Measurements from ENCODE around the gene GULP1. TPM values are rescaled to one million over a fixed set of nuclear protein-coding genes. Genes with fewer than 3 reads are reported as not detected.
"Not testable (repeated sequence)": the region's sequence is repeated elsewhere in the genome, so short reads cannot be mapped to it uniquely, and the experiment has no call there.

GULP1 gene
- total and polyA plus RNA-seq, 7 experiments from 2014 or later = not detected

DNA sequence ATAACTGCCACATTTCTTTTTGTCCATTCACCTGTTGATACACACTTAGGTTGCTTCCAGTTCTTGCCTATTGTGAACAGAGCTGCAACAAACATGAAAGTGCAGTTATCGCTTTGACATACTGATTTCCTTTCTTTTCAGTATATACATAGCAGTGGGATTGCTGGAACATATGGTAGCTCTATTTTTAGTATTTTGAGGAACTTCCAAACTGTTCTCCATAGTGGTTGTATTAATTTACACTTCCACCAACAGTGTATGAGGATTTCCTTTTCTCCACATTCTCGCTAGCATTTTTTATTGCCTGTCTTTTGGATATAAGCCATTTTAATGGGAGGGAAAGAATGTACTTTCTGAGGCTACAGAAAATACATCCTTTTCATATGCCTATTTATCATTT, 167.4 kb downstream of the GULP1 start:
- Mint-ChIP-seq H3K36me3 (no peaks in the 10 kb centered on the region), H3K9me3 (peaks cover 0 to 10% (median 0%) of the 10 kb centered on the region in 11 donors), H3K27ac (no peak overlapping the region), H3K27me3 (peaks cover 0 to 4% (median 0%) of the 10 kb centered on the region in 5 donors), H3K4me1 (no peaks in the 10 kb centered on the region), H3K4me3 (no peak overlapping the region)
- DNase-seq = no peak
- POLR2A ChIA-PET = no interaction called here
- CTCF ChIA-PET = no interaction called here
- no peaks in the 10 kb centered on the region for H3K36me3 ChIP-seq (ENCODE audit: control insufficient read depth in 2 of 3, insufficient read depth in 3 of 3, low read length in 3 of 3)
- H3K9me3 ChIP-seq (ENCODE audit: control insufficient read depth in 2 of 3, low read length in 3 of 3) = no peaks in the 10 kb centered on the region
- intact Hi-C loops (cut with micrococcal nuclease) = no loop called here
- no peaks in the 10 kb centered on the region for H3K4me1 ChIP-seq (ENCODE audit: control insufficient read depth in 2 of 2, insufficient read depth in 2 of 2, low read length in 2 of 2)
- no peak for ATAC-seq
- H3K27ac ChIP-seq (ENCODE audit: low read depth, low read length) = no peak overlapping the region
- no peak overlapping the region for H3K4me3 ChIP-seq (ENCODE audit: low read length)
- H3K27me3 ChIP-seq (ENCODE audit: control insufficient read depth in 2 of 2, insufficient read depth in 2 of 2, low read length in 2 of 2) = no peaks in the 10 kb centered on the region

- H3K9me3 ChIP-seq (ENCODE audit: control insufficient read depth in 2 of 3, low read length in 3 of 3); H3K36me3 Mint-ChIP-seq; H3K27me3 Mint-ChIP-seq; H3K4me3 ChIP-seq (ENCODE audit: low read length); ATAC-seq; H3K27me3 ChIP-seq (ENCODE audit: control insufficient read depth in 2 of 2, insufficient read depth in 2 of 2, low read length in 2 of 2); DNase-seq; CTCF ChIA-PET; H3K27ac Mint-ChIP-seq; intact Hi-C loops (cut with micrococcal nuclease); H3K4me3 Mint-ChIP-seq; H3K36me3 ChIP-seq (ENCODE audit: control insufficient read depth in 2 of 3, insufficient read depth in 3 of 3, low read length in 3 of 3); POLR2A ChIA-PET; H3K4me1 ChIP-seq (ENCODE audit: control insufficient read depth in 2 of 2, insufficient read depth in 2 of 2, low read length in 2 of 2); H3K4me1 Mint-ChIP-seq; H3K27ac ChIP-seq (ENCODE audit: low read depth, low read length): not testable (repeated sequence)
- peaks cover 0 to 12% (median under 1%) of the 10 kb centered on the region in 11 donors for H3K9me3 Mint-ChIP-seq
Observed at GRCh38 chr2:188466078-188466477, 174.4 kb downstream of the GULP1 start.

DNA sequence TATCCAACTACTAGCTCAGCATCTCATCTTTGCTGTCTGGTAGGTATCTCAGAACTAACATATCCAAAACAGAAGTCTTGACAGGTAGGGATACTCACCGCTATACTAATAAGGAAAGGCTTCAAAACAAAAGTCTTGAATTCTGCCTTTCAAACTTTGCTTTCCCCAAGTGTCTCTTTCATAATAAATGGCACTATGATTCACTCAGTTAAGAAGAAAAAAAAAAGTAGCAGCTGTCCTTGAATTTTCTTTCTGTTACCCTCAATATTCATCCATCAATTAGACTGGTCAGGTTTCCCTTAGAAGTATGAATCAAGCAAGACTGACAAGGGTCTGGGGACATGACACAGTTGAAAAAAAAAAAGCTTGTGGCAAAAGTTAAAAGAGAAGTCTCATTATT, 175.1 kb downstream of the GULP1 start:
- ChIA-PET POLR2A (no interaction called here), CTCF (no interaction called here)
- Mint-ChIP-seq H3K9me3 (peaks cover 0 to 9% (median 2%) of the 10 kb centered on the region in 11 donors), H3K4me3 (no peak overlapping the region), H3K36me3 (no peaks in the 10 kb centered on the region), H3K4me1 (no peaks in the 10 kb centered on the region), H3K27ac (no peak overlapping the region), H3K27me3 (peaks cover 0 to 5% (median 0%) of the 10 kb centered on the region in 5 donors)
- Histone ChIP-seq H3K4me1 (ENCODE audit: control insufficient read depth in 2 of 2, insufficient read depth in 2 of 2, low read length in 2 of 2) (no peaks in the 10 kb centered on the region), H3K9me3 (ENCODE audit: control insufficient read depth in 2 of 3, low read length in 3 of 3) (no peaks in the 10 kb centered on the region), H3K27ac (ENCODE audit: low read depth, low read length) (no peak overlapping the region), H3K36me3 (ENCODE audit: control insufficient read depth in 2 of 3, insufficient read depth in 3 of 3, low read length in 3 of 3) (no peaks in the 10 kb centered on the region), H3K4me3 (ENCODE audit: low read length) (no peak overlapping the region), H3K27me3 (ENCODE audit: control insufficient read depth in 2 of 2, insufficient read depth in 2 of 2, low read length in 2 of 2) (no peaks in the 10 kb centered on the region)
- ATAC-seq (no peak), DNase-seq (no peak)
- intact Hi-C loops (cut with micrococcal nuclease) = no loop called here

DNA sequence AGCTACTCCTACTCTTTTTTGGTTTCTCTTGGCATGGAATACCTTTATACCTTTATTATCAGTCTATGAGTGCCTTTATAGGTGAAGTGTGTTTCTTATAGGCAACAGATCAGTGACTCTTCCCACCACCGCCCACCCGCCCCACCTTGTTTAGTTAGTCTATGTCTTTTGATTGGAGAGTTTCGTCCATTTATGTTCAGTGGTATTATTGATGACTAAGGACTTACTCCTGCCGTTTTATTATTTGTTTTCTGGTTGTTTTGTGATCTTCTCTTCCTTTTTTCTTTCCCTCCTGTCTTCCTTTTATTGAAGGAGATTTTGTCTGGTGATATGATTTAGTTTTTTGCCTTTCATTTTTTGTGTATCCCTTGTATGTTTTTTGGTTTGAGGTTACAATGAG, 179.5 kb downstream of the GULP1 start:
- no peak for ATAC-seq
- POLR2A ChIA-PET = no interaction called here
- H3K9me3 ChIP-seq (ENCODE audit: control insufficient read depth in 2 of 3, low read length in 3 of 3) = no peaks in the 10 kb centered on the region

DNA sequence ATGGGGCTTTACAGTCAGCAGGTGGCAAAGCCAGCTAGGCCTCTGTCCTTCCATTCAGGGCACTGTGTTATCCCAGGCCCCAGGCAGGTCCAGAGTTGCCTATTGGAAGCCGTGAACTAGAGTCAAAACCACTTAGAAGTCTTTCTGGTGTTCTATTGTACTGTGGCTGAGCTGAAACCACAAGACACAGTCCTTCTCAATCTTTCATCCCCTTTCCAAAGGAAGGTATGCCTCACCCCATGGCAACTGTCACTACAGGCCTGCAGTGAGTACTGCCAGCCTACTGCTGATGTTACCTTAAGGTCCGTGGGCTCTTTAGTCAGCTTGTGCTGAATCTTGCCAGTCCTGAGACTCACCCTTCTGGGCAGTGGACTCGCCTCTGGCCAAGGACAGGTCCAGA, 181.6 kb downstream of the GULP1 start:
- H3K4me1 ChIP-seq (ENCODE audit: control insufficient read depth in 2 of 2, insufficient read depth in 2 of 2, low read length in 2 of 2) = no peaks in the 10 kb centered on the region
- H3K4me3 ChIP-seq (ENCODE audit: low read length) = no peak overlapping the region
- H3K27me3 ChIP-seq (ENCODE audit: control insufficient read depth in 2 of 2, insufficient read depth in 2 of 2, low read length in 2 of 2) = no peaks in the 10 kb centered on the region
- Mint-ChIP-seq H3K9me3 (peaks cover 0 to 6% (median 2%) of the 10 kb centered on the region in 11 donors), H3K4me1 (no peaks in the 10 kb centered on the region), H3K27ac (no peak overlapping the region), H3K4me3 (no peak overlapping the region), H3K27me3 (no peaks in the 10 kb centered on the region), H3K36me3 (no peaks in the 10 kb centered on the region)
- no peaks in the 10 kb centered on the region for H3K36me3 ChIP-seq (ENCODE audit: control insufficient read depth in 2 of 3, insufficient read depth in 3 of 3, low read length in 3 of 3)
- POLR2A ChIA-PET = interaction anchor here (0.6 kb wide), 1 partner anchor 424 kb away, joined by 3 read pairs; no protein-coding TSS in a partner anchor
- DNase-seq (no peak), ATAC-seq (no peak)
- H3K9me3 ChIP-seq (ENCODE audit: control insufficient read depth in 2 of 3, low read length in 3 of 3) = no peaks in the 10 kb centered on the region
- H3K27ac ChIP-seq (ENCODE audit: low read depth, low read length) = no peak overlapping the region
- CTCF ChIA-PET = no interaction called here
- intact Hi-C loops (cut with micrococcal nuclease) = no loop called here

More for the DNA sequence above, 179.5 kb downstream of the GULP1 start:
- H3K36me3 Mint-ChIP-seq = no peaks in the 10 kb centered on the region
- no peak overlapping the region for H3K27ac Mint-ChIP-seq
- peaks cover 0 to 4% (median 0%) of the 10 kb centered on the region in 5 donors for H3K27me3 Mint-ChIP-seq
- no peaks in the 10 kb centered on the region for H3K4me1 ChIP-seq (ENCODE audit: control insufficient read depth in 2 of 2, insufficient read depth in 2 of 2, low read length in 2 of 2)
- H3K4me3 ChIP-seq (ENCODE audit: low read length) = no peak overlapping the region
- CTCF ChIA-PET = no interaction called here
- intact Hi-C loops (cut with micrococcal nuclease) = no loop called here
- H3K9me3 Mint-ChIP-seq = peaks cover 0 to 6% (median 2%) of the 10 kb centered on the region in 11 donors
- H3K27ac ChIP-seq (ENCODE audit: low read depth, low read length) = no peak overlapping the region
- no peak for DNase-seq
- no peaks in the 10 kb centered on the region for H3K4me1 Mint-ChIP-seq
- no peaks in the 10 kb centered on the region for H3K27me3 ChIP-seq (ENCODE audit: control insufficient read depth in 2 of 2, insufficient read depth in 2 of 2, low read length in 2 of 2)
- H3K4me3 Mint-ChIP-seq = no peak overlapping the region
- no peaks in the 10 kb centered on the region for H3K36me3 ChIP-seq (ENCODE audit: control insufficient read depth in 2 of 3, insufficient read depth in 3 of 3, low read length in 3 of 3)

DNA sequence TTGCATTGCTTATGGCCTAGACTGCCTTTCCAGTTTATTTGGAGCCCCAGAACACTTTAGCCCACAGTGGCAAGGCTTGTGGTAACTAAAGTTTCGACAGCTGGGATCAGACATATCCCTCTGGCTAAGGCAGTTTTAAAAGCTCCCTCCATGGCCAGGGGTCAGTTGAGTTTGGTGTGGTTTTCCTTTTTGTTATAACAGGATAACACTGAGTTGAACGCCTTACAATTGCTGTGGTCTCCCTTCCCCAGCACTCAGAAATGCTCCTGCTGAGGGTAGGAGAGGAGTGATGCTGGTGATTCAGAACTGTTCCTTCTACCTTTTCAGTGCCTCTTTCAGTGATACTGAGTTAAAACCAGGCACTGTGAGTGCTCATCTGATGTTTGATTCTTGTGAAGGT, 182.6 kb downstream of the GULP1 start:
- no peak overlapping the region for H3K4me3 ChIP-seq (ENCODE audit: low read length)
- H3K4me1 ChIP-seq (ENCODE audit: control insufficient read depth in 2 of 2, insufficient read depth in 2 of 2, low read length in 2 of 2) = no peaks in the 10 kb centered on the region
- no peaks in the 10 kb centered on the region for H3K27me3 ChIP-seq (ENCODE audit: control insufficient read depth in 2 of 2, insufficient read depth in 2 of 2, low read length in 2 of 2)
- peaks cover 0 to 6% (median 0%) of the 10 kb centered on the region in 11 donors for H3K9me3 Mint-ChIP-seq
- H3K4me1 Mint-ChIP-seq = no peaks in the 10 kb centered on the region
- CTCF ChIA-PET = no interaction called here
- intact Hi-C loops (cut with micrococcal nuclease) = no loop called here
- no peak for ATAC-seq
- H3K36me3 ChIP-seq (ENCODE audit: control insufficient read depth in 2 of 3, insufficient read depth in 3 of 3, low read length in 3 of 3) = no peaks in the 10 kb centered on the region
- no peak overlapping the region for H3K27ac Mint-ChIP-seq
- no peaks in the 10 kb centered on the region for H3K9me3 ChIP-seq (ENCODE audit: control insufficient read depth in 2 of 3, low read length in 3 of 3)
- no peak for DNase-seq
- POLR2A ChIA-PET = interaction anchor here (0.5 kb wide), 1 partner anchor 816 kb away, joined by 3 read pairs; no protein-coding TSS in a partner anchor
- H3K27ac ChIP-seq (ENCODE audit: low read depth, low read length) = no peak overlapping the region
- H3K4me3 Mint-ChIP-seq = no peak overlapping the region
- H3K27me3 Mint-ChIP-seq = no peaks in the 10 kb centered on the region
- H3K36me3 Mint-ChIP-seq = no peaks in the 10 kb centered on the region

DNA sequence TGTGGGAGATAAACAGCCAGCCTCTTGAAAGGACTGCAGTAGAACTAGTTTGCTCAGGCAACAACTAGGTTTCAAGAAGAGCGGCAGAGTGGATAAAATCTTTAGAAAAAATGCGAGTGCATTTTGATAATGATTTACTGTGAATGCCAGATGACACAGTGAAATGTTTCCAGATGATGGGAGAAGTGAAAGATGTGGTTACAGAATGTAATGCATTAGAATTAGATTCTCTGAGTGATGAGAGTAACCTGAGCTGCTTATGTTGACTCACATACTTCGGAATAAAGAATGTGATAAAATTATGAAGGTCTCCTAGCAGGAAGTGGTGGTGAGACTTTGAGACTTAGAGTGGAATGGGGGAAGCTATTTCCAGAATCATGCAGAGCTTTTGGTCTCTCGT, 184.3 kb downstream of the GULP1 start:
- H3K27ac Mint-ChIP-seq = no peak overlapping the region
- ATAC-seq (no peak), DNase-seq (no peak)
- no peak overlapping the region for H3K27ac ChIP-seq (ENCODE audit: low read depth, low read length)
- no peaks in the 10 kb centered on the region for H3K9me3 ChIP-seq (ENCODE audit: control insufficient read depth in 2 of 3, low read length in 3 of 3)
- H3K27me3 ChIP-seq (ENCODE audit: control insufficient read depth in 2 of 2, insufficient read depth in 2 of 2, low read length in 2 of 2) = no peaks in the 10 kb centered on the region
- no peaks in the 10 kb centered on the region for H3K4me1 ChIP-seq (ENCODE audit: control insufficient read depth in 2 of 2, insufficient read depth in 2 of 2, low read length in 2 of 2)
- no peak overlapping the region for H3K4me3 ChIP-seq (ENCODE audit: low read length)
- ChIA-PET POLR2A (no interaction called here), CTCF (no interaction called here)
- peaks cover 0 to 6% (median 0%) of the 10 kb centered on the region in 11 donors for H3K9me3 Mint-ChIP-seq
- no peaks in the 10 kb centered on the region for H3K27me3 Mint-ChIP-seq
- no peaks in the 10 kb centered on the region for H3K36me3 ChIP-seq (ENCODE audit: control insufficient read depth in 2 of 3, insufficient read depth in 3 of 3, low read length in 3 of 3)
- intact Hi-C loops (cut with micrococcal nuclease) = no loop called here
- H3K4me1 Mint-ChIP-seq = no peaks in the 10 kb centered on the region
- no peaks in the 10 kb centered on the region for H3K36me3 Mint-ChIP-seq
- H3K4me3 Mint-ChIP-seq = no peak overlapping the region
